GM11168 (cell line): ENCODE results near the gene BRD2.

ENCODE experiments used
- in situ Hi-C: fragments of 300-500 bp; cut with MboI; formaldehyde crosslinking; loops from one replicate; pipeline ENCODE4 v1.12.0; 2022; ENCODE audit warnings: low sequenced_read_pairs; ENCODE audit not compliant: unreplicated experiment

BRD2 gene

GRCh38 chr6:32983493-32983848 is 15.1 kb downstream of the BRD2 start:
- in situ Hi-C loops, result no loop called here

GRCh38 chr6:32983964-32984621 is 15.7 kb downstream of the BRD2 start:
- in situ Hi-C loops, result no loop called here

- in situ Hi-C loops, result no loop called here
These were observed 16.4 kb downstream of the BRD2 start for GRCh38 chr6:32984622-32985389.

- in situ Hi-C loops, result no loop called here
These were observed 21.0 kb downstream of the BRD2 start for GRCh38 chr6:32989368-32989767.

- in situ Hi-C loops, result loop anchor here (5.0 kb wide), 1 partner anchor 100 kb away; no protein-coding TSS in a partner anchor
These were observed 23.6 kb downstream of the BRD2 start for GRCh38 chr6:32991972-32992371.

- in situ Hi-C loops, result loop anchor here (5.0 kb wide), 1 partner anchor 101 kb away; no protein-coding TSS in a partner anchor
These were observed 25.1 kb downstream of the BRD2 start for GRCh38 chr6:32993363-32993973.

- in situ Hi-C loops, result no loop called here
These were observed 27.1 kb downstream of the BRD2 start for GRCh38 chr6:32995448-32995847.

GRCh38 chr6:33000055-33000454 is 31.7 kb downstream of the BRD2 start:
- in situ Hi-C loops, result no loop called here

GRCh38 chr6:33001685-33002084 is 33.3 kb downstream of the BRD2 start:
- in situ Hi-C loops, result no loop called here

- in situ Hi-C loops, result no loop called here
These were observed 36.5 kb downstream of the BRD2 start for GRCh38 chr6:33004940-33005339.

- in situ Hi-C loops, result no loop called here
These were observed 39.5 kb downstream of the BRD2 start for GRCh38 chr6:33007831-33008400.

- in situ Hi-C loops, result no loop called here
These were observed 40.8 kb downstream of the BRD2 start, which contains the start of gene HLA-DOA for GRCh38 chr6:33008944-33009861. Gene HLA-DOA (minus strand): TSS chr6:33009591.

GRCh38 chr6:33010356-33010755 is 42.0 kb downstream of the BRD2 start:
- in situ Hi-C loops, result no loop called here

- in situ Hi-C loops, result no loop called here
These were observed 45.2 kb downstream of the BRD2 start for GRCh38 chr6:33013608-33014007.

GRCh38 chr6:33014841-33015634 is 46.6 kb downstream of the BRD2 start:
- in situ Hi-C loops, result loop anchor here (5.0 kb wide), 1 partner anchor 72 kb away; no protein-coding TSS in a partner anchor

GRCh38 chr6:33015798-33016197 is 47.4 kb downstream of the BRD2 start:
- in situ Hi-C loops, result loop anchor here (5.0 kb wide), 1 partner anchor 72 kb away; no protein-coding TSS in a partner anchor

- in situ Hi-C loops, result loop anchor here (5.0 kb wide), 1 partner anchor 70 kb away; no protein-coding TSS in a partner anchor
These were observed 48.6 kb downstream of the BRD2 start for GRCh38 chr6:33017018-33017417.

- in situ Hi-C loops, result loop anchor here (5.0 kb wide), 1 partner anchor 69 kb away; no protein-coding TSS in a partner anchor
These were observed 49.4 kb downstream of the BRD2 start for GRCh38 chr6:33017694-33018353.
